Measurements from ENCODE around the gene DGAT2. TPM values are rescaled to one million over a fixed set of nuclear protein-coding genes. Genes with fewer than 3 reads are reported as not detected.
A peak's percentile ranks its signal among the peaks of the same experiment; 100 is the strongest.

The DGAT2 gene
- total RNA-seq, 1 experiment from 2014 or later = 2.8 TPM

DNA sequence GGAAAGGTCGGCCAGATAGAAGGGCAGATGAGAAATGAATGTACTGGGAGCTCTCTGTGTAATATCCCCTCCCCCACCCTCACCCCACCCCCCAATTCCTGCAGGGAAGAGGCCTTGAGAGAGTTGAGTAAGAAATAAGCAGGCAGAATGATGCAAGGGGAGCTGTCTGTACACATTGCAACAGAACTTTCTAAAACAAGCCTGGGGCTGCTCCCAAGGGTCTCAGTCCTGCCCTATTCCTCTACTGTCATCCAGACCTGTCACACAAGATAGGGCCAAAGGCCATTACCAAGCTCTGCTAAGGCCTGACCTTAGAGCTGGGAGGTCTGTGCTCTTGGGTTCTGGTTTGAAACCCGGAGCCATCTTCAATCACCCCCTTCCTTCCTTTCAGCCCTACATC is 5.7 kb upstream of the DGAT2 start:
- Mint-ChIP-seq H3K36me3 (ENCODE audit: insufficient read depth in 1 of 3, low read depth in 3 of 3) (no peaks in the 10 kb centered on the region; a peak in 1 of 7 replicates), H3K27me3 (ENCODE audit: low read depth) (peaks cover 50% of the 10 kb centered on the region), H3K27ac (peak overlapping the region in 1 of 3 experiments; percentile 9; a peak in 1 of 7 replicates), H3K4me1 (peaks cover 18 to 28% of the 10 kb centered on the region in 2 experiments), H3K4me3 (no peak overlapping the region), H3K9me3 (peaks cover 0 to 7% of the 10 kb centered on the region in 2 experiments; a peak in 3 of 5 replicates)
- Histone ChIP-seq H2BK12ac (ENCODE audit: insufficient read length, low read depth, low read length) (no peak overlapping the region), H3T11ph (ENCODE audit: low read length) (no peak overlapping the region), H3K18ac (ENCODE audit: insufficient read length, low read depth, low read length) (no peak overlapping the region), H3K79me2 (ENCODE audit: insufficient read depth, low read length) (no peaks in the 10 kb centered on the region), H3K4me1 (ENCODE audit: insufficient read depth, low read length) (no peaks in the 10 kb centered on the region), H4K5ac (ENCODE audit: insufficient read length, low read depth, low read length) (no peak overlapping the region), H3K9ac (ENCODE audit: extremely low read depth, insufficient read length, low read length) (no peak overlapping the region), H4K20me1 (ENCODE audit: control insufficient read depth, insufficient read depth, insufficient read length) (no peaks in the 10 kb centered on the region), H2BK5ac (ENCODE audit: insufficient read length, low read length) (no peak overlapping the region), H2AK5ac (ENCODE audit: insufficient read length, low read length) (no peak overlapping the region), H3K27ac (ENCODE audit: insufficient read length, low read depth, low read length) (no peak overlapping the region), H2BK15ac (ENCODE audit: low read depth, low read length) (no peak overlapping the region), H3K23me2 (ENCODE audit: insufficient read length, low read depth, low read length, poor library complexity, severe bottlenecking) (no peaks in the 10 kb centered on the region), H3K23ac (ENCODE audit: insufficient read length, low read depth, low read length) (no peak overlapping the region), H3K9me3 (ENCODE audit: control insufficient read depth, low read depth, low read length) (no peaks in the 10 kb centered on the region), H2BK120ac (ENCODE audit: low read depth, low read length, poor library complexity, severe bottlenecking) (no peak overlapping the region), H3K4me2 (ENCODE audit: insufficient read depth, insufficient read length, low read length) (no peak overlapping the region), H3K27me3 (ENCODE audit: insufficient read depth, low read length) (no peaks in the 10 kb centered on the region; the same call in 1 of the 2 replicates), H3K79me1 (ENCODE audit: insufficient read depth, low read depth, low read length, poor library complexity, severe bottlenecking) (no peaks in the 10 kb centered on the region), H4K8ac (replicated peaks; ENCODE audit: insufficient read length, low read depth, low read length) (no peak overlapping the region), H2BK20ac (ENCODE audit: low read depth, low read length, poor library complexity, severe bottlenecking) (no peak overlapping the region), H4K91ac (ENCODE audit: insufficient read length, low read depth, low read length) (no peak overlapping the region), H3K4ac (ENCODE audit: low read depth, low read length) (no peak overlapping the region), H3K56ac (ENCODE audit: insufficient read length, low read depth, low read length) (no peak overlapping the region), H2AFZ (ENCODE audit: low read length) (no peak overlapping the region), H3K14ac (ENCODE audit: insufficient read depth, low read length) (no peak overlapping the region)
- no peak for DNase-seq
- WGBS (ENCODE audit: extremely low coverage, insufficient read length, low lambda C conversion rate) = no CpG with 5 or more reads among the region's 2 CpGs
- TF ChIP-seq, protein P1, sequence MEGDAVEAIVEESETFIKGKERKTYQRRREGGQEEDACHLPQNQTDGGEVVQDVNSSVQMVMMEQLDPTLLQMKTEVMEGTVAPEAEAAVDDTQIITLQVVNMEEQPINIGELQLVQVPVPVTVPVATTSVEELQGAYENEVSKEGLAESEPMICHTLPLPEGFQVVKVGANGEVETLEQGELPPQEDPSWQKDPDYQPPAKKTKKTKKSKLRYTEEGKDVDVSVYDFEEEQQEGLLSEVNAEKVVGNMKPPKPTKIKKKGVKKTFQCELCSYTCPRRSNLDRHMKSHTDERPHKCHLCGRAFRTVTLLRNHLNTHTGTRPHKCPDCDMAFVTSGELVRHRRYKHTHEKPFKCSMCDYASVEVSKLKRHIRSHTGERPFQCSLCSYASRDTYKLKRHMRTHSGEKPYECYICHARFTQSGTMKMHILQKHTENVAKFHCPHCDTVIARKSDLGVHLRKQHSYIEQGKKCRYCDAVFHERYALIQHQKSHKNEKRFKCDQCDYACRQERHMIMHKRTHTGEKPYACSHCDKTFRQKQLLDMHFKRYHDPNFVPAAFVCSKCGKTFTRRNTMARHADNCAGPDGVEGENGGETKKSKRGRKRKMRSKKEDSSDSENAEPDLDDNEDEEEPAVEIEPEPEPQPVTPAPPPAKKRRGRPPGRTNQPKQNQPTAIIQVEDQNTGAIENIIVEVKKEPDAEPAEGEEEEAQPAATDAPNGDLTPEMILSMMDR (conservative IDR thresholded peaks at IDR 0.05) = no peak
